ENCODE measurements around the gene CLEC4C. TPM values are rescaled to one million over a fixed set of nuclear protein-coding genes. Genes with fewer than 3 reads are reported as not detected.

The CLEC4C gene
- total RNA-seq, 1 donor from 2014 or later: not detected

- no peaks in the 10 kb centered on the region for H3K27me3 Mint-ChIP-seq (ENCODE audit: low read depth)
- H3K36me3 Mint-ChIP-seq (ENCODE audit: low read depth): no peaks in the 10 kb centered on the region
- H3K9me3 Mint-ChIP-seq: no peaks in the 10 kb centered on the region
- no peak for TF ChIP-seq CTCF (conservative IDR thresholded peaks at IDR 0.05)
- peaks cover 6% of the 10 kb centered on the region for H3K4me1 Mint-ChIP-seq
- no peak overlapping the region for H3K27ac Mint-ChIP-seq (ENCODE audit: unreplicated experiment)
- DNase-seq (ENCODE audit: low read depth, low spot score): no peak
- H3K4me3 Mint-ChIP-seq: no peak overlapping the region
Measured at GRCh38 chr12:7694556-7695236, 52.5 kb downstream of the CLEC4C start.

- H3K9me3 Mint-ChIP-seq: no peaks in the 10 kb centered on the region
- DNase-seq (ENCODE audit: low read depth, low spot score): no peak
- no peak overlapping the region for H3K27ac Mint-ChIP-seq (ENCODE audit: unreplicated experiment)
- H3K36me3 Mint-ChIP-seq (ENCODE audit: low read depth): no peaks in the 10 kb centered on the region
- H3K27me3 Mint-ChIP-seq (ENCODE audit: low read depth): no peaks in the 10 kb centered on the region
- no peak overlapping the region for H3K4me3 Mint-ChIP-seq
- peaks cover 6% of the 10 kb centered on the region for H3K4me1 Mint-ChIP-seq
- no peak for TF ChIP-seq CTCF (conservative IDR thresholded peaks at IDR 0.05)
Measured at GRCh38 chr12:7693793-7694192, 53.4 kb downstream of the CLEC4C start.

GRCh38 chr12:7681535-7681934, 65.6 kb downstream of the CLEC4C start:
- Mint-ChIP-seq H3K4me1 (no peaks in the 10 kb centered on the region), H3K27ac (ENCODE audit: unreplicated experiment) (no peak overlapping the region), H3K4me3 (no peak overlapping the region), H3K9me3 (no peaks in the 10 kb centered on the region), H3K36me3 (ENCODE audit: low read depth) (no peaks in the 10 kb centered on the region), H3K27me3 (ENCODE audit: low read depth) (no peaks in the 10 kb centered on the region)
- no peak for DNase-seq (ENCODE audit: low read depth, low spot score)
- no peak for TF ChIP-seq CTCF (conservative IDR thresholded peaks at IDR 0.05)

Other genes with a start within 250 kb of the CLEC4C start
- not detected in 2 replicates for gene CD163, start 243.6 kb downstream of the CLEC4C start, total RNA-seq
- gene APOBEC1, start 81.5 kb downstream of the CLEC4C start, total RNA-seq: not detected in 2 replicates
- gene GDF3, start 51.6 kb downstream of the CLEC4C start, total RNA-seq: not detected in 2 replicates
- not detected in 2 replicates for gene DPPA3, start 35.9 kb downstream of the CLEC4C start, total RNA-seq
- gene NANOGNB, start 17.8 kb upstream of the CLEC4C start, total RNA-seq: not detected in 2 replicates
- 0.05 TPM in 1 of 2 replicates, not detected in the other for gene NANOG, start 42.0 kb upstream of the CLEC4C start, total RNA-seq
- gene SLC2A14, start 125.5 kb upstream of the CLEC4C start, total RNA-seq: 1.8 and 2.0 TPM in 2 replicates
- 50.6 and 52.2 TPM in 2 replicates for gene SLC2A3, start 188.8 kb upstream of the CLEC4C start, total RNA-seq